Measurements from ENCODE around the gene RADIL. TPM values are rescaled to one million over a fixed set of nuclear protein-coding genes. Genes with fewer than 3 reads are reported as not detected.

Gene RADIL
- total and polyA plus RNA-seq, 9 of the 15 experiments (the other 6 are each of a cell fraction or from before 2014, with no cell fraction given): 0.06 to 8.1 (median 1.9) TPM; not detected in 1

- TF ChIP-seq CUX1 (CRISPR knock-in tag; IDR thresholded peaks at IDR 0.05): no peak
- TF ChIP-seq ATF7 (IDR thresholded peaks at IDR 0.05): peak; percentile 19; the same call in 1 of the 2 replicates
- no peak for TF ChIP-seq FOXP1 (CRISPR knock-in tag; IDR thresholded peaks at IDR 0.05)
- no peak for TF ChIP-seq ZNF347 (CRISPR knock-in tag; IDR thresholded peaks at IDR 0.05; ENCODE audit: low read depth)
- no peak for TF ChIP-seq HNRNPK (IDR thresholded peaks at IDR 0.05; ENCODE audit: low read depth, low read length, poor library complexity, severe bottlenecking)
- TF ChIP-seq TFAP4 (CRISPR knock-in tag; IDR thresholded peaks at IDR 0.05; ENCODE audit: borderline replicate concordance): peak; percentile 69
- TF ChIP-seq ARHGAP35 (IDR thresholded peaks at IDR 0.05; ENCODE audit: partially characterized antibody): no peak
- TF ChIP-seq NFIX (CRISPR knock-in tag; IDR thresholded peaks at IDR 0.05; ENCODE audit: low read depth): no peak
- no peak for TF ChIP-seq ZBTB34 (CRISPR knock-in tag; IDR thresholded peaks at IDR 0.05)
- TF ChIP-seq ZNF431 (CRISPR knock-in tag; IDR thresholded peaks at IDR 0.05): peak; percentile 30; the same call in 1 of the 2 replicates
- no peak for TF ChIP-seq PHF20 (IDR thresholded peaks at IDR 0.05; ENCODE audit: partially characterized antibody)
- no peak for TF ChIP-seq MAX (CRISPR knock-in tag; IDR thresholded peaks at IDR 0.05)
- no peak for TF ChIP-seq NFE2L1 (tag; IDR thresholded peaks at IDR 0.05; ENCODE audit: borderline replicate concordance, low read depth)
- no peak for TF ChIP-seq HEY1 (CRISPR knock-in tag; IDR thresholded peaks at IDR 0.05; ENCODE audit: borderline replicate concordance)
- TF ChIP-seq CREM (IDR thresholded peaks at IDR 0.05; ENCODE audit: low read depth): peak; percentile 36; the same call in 1 of the 2 replicates
- TF ChIP-seq POLR2A (conservative IDR thresholded peaks at IDR 0.05): no peak; the same call in 1 of the 2 replicates
- TF ChIP-seq POU5F1 (IDR thresholded peaks at IDR 0.05; ENCODE audit: borderline replicate concordance, low read depth, low read length, partially characterized antibody): no peak
- TF ChIP-seq ZBTB33 (CRISPR knock-in tag; IDR thresholded peaks at IDR 0.05): peak; percentile 66; the same call in 1 of the 2 replicates
Measured at GRCh38 chr7:4883372-4884144, at the start of gene RADIL (continued).
